Measurements from ENCODE around the gene MAP3K2. TPM values are rescaled to one million over a fixed set of nuclear protein-coding genes. Genes with fewer than 3 reads are reported as not detected.

The MAP3K2 gene
- total and polyA plus RNA-seq, 2 donors = 16.5 to 31.3 TPM

DNA sequence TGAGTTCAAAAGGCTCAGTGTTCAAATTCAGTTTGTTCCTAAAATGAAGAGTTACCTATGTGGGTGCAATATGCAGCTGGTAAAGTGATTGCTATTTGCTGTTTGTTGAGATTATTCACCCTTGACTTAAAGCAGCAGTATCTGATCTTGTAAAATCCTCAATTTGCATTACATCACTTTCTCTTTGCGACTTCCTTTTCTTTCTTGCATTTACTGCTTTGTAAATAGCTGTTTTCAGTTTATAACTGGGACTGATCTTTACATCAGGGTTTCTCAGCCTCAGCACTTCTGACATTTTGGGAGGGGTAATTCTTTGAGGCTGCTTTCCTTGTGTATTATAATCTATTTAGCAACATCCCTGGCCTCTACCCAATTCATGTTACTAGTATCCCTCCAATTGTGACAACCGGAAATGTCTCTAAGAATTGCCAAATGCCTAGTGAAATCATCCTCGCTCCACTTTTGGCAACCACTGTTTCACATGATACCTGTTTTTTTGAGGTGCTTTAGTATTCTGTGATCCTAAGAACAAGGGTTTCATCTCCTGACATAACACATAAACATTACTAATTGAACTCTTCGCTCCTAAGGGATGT is 81.7 kb downstream of the MAP3K2 start:
- no peaks in the 10 kb centered on the region for H3K27me3 ChIP-seq (ENCODE audit: control insufficient read depth in 2 of 2, insufficient read depth in 1 of 2, low read length in 1 of 2)
- no peaks in the 10 kb centered on the region for H3K9me3 ChIP-seq (ENCODE audit: control insufficient read depth in 2 of 2, insufficient read depth in 1 of 2, low read length in 1 of 2)
- H3K27ac ChIP-seq (ENCODE audit: low read depth in 1 of 2, low read length in 1 of 2) = no peak overlapping the region
- peaks cover 29 to 46% of the 10 kb centered on the region in 2 donors for H3K36me3 ChIP-seq (ENCODE audit: control insufficient read depth in 2 of 2, insufficient read depth in 2 of 2, low read length in 1 of 2)
- H3K4me3 ChIP-seq (ENCODE audit: low read length in 2 of 2) = no peak overlapping the region
- H3K4me1 ChIP-seq (ENCODE audit: control insufficient read depth in 2 of 2, insufficient read depth in 2 of 2, low read length in 2 of 2) = no peaks in the 10 kb centered on the region
- DNase-seq (ENCODE audit: low read depth in 6 of 9, low spot score in 9 of 9) = no peak
- 92% methylated on average over 4 of the region's 4 CpGs for WGBS

GRCh38 chr2:127302168-127302567 is 85.6 kb downstream of the MAP3K2 start:
- H3K4me1 ChIP-seq (ENCODE audit: control insufficient read depth in 2 of 2, insufficient read depth in 2 of 2, low read length in 2 of 2) = no peaks in the 10 kb centered on the region
- DNase-seq (ENCODE audit: low read depth in 6 of 9, low spot score in 9 of 9) = no peak
- no peaks in the 10 kb centered on the region for H3K9me3 ChIP-seq (ENCODE audit: control insufficient read depth in 2 of 2, insufficient read depth in 1 of 2, low read length in 1 of 2)
- no peak overlapping the region for H3K4me3 ChIP-seq (ENCODE audit: low read length in 2 of 2)
- 98% methylated on average over 1 of the region's 1 CpG for WGBS
- peaks cover 7 to 19% of the 10 kb centered on the region in 2 donors for H3K36me3 ChIP-seq (ENCODE audit: control insufficient read depth in 2 of 2, insufficient read depth in 2 of 2, low read length in 1 of 2)
- no peak overlapping the region for H3K27ac ChIP-seq (ENCODE audit: low read depth in 1 of 2, low read length in 1 of 2)
- no peaks in the 10 kb centered on the region for H3K27me3 ChIP-seq (ENCODE audit: control insufficient read depth in 2 of 2, insufficient read depth in 1 of 2, low read length in 1 of 2)

DNA sequence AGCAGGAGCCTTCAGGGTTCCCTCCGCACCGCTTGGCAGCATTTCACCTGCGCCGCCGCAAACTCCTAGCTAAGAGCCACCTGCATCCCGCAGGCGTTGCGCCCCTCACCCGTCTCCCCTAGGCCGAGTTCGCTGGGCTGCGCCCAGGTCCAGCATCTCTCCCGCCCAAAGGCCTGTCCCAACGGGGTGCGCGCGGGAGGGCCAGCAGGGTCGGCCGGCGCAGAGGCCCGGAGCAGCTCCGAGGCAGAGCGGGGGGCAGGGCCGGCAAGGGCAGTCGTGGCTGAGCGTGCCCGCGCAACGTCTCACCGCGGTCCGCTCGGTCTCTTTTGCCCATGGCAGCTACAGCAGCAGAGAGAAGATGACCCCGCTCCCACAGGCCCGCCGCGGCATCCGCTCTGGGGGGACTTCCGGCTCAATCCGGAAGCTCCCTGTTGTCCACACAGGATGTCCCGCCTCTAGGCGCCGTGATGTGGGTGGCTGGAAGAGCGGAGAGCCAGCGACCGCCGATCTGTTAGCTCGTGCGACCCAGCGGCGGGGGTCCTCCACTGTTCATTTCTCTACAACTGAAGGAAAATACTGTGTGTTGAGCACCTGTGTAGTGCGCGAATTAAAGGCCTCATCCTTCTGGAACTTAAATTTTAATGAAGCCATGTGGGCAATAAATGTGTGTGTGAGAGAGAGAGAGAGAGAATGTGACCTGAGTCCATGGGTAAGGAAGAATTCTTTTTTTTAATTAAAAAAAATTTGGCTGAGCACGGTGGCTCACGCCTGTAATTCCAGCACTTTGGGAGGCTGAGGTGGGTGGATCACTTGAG is 93.8 kb downstream of the MAP3K2 start, which contains the start of gene ERCC3:
TSS of gene ERCC3 (minus strand) at position 397 of the 815 bp plus-strand sequence. CDS start at position 334, 63 bp downstream.
- DNase-seq (ENCODE audit: low read depth in 6 of 9, low spot score in 9 of 9) = peak; percentile 56 to 91 (median 77)
- Histone ChIP-seq H3K4me1 (ENCODE audit: control insufficient read depth in 2 of 2, insufficient read depth in 2 of 2, low read length in 2 of 2) (peaks cover 9 to 10% of the 10 kb centered on the region in 2 donors), H3K4me3 (ENCODE audit: low read length in 2 of 2) (peak within 1 kb of the TSS; percentile 81 to 89), H3K27ac (ENCODE audit: low read depth in 1 of 2, low read length in 1 of 2) (peak within 1 kb of the TSS; percentile 68 to 77), H3K9me3 (ENCODE audit: control insufficient read depth in 2 of 2, insufficient read depth in 1 of 2, low read length in 1 of 2) (no peaks in the 10 kb centered on the region), H3K36me3 (ENCODE audit: control insufficient read depth in 2 of 2, insufficient read depth in 2 of 2, low read length in 1 of 2) (peaks cover 34 to 36% of the 10 kb centered on the region in 2 donors), H3K27me3 (ENCODE audit: control insufficient read depth in 2 of 2, insufficient read depth in 1 of 2, low read length in 1 of 2) (no peaks in the 10 kb centered on the region)
- WGBS = under 1% methylated on average over 55 of the region's 55 CpGs

DNA sequence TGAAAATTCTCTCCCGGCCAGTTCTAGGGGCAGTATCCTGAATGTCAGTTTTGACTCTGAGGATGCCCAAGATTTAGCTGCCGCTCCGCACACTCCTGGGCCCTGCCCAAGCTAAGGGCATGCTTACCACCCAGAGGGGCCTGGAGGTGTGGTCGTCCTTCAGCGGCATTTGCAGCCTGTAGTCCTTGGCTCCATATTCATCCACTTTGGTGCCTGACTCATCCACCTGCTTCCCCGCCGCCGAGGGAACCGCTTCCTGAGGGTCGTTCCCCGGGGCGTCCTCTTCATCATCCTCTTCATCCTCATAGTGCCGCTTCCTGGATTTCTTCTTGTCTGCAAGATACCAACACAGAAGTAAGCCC is 94.4 kb downstream of the MAP3K2 start:
- DNase-seq (ENCODE audit: low read depth in 6 of 9, low spot score in 9 of 9) = peak in 1 of 9 donors; percentile 1
- Histone ChIP-seq H3K27ac (ENCODE audit: low read depth in 1 of 2, low read length in 1 of 2) (peak overlapping the region in 1 of 2 donors; percentile 77), H3K27me3 (ENCODE audit: control insufficient read depth in 2 of 2, insufficient read depth in 1 of 2, low read length in 1 of 2) (no peaks in the 10 kb centered on the region), H3K9me3 (ENCODE audit: control insufficient read depth in 2 of 2, insufficient read depth in 1 of 2, low read length in 1 of 2) (no peaks in the 10 kb centered on the region), H3K36me3 (ENCODE audit: control insufficient read depth in 2 of 2, insufficient read depth in 2 of 2, low read length in 1 of 2) (peaks cover 40 to 42% of the 10 kb centered on the region in 2 donors), H3K4me1 (ENCODE audit: control insufficient read depth in 2 of 2, insufficient read depth in 2 of 2, low read length in 2 of 2) (peaks cover 9 to 10% of the 10 kb centered on the region in 2 donors), H3K4me3 (ENCODE audit: low read length in 2 of 2) (peak overlapping the region; percentile 81 to 89)
- WGBS = 26% methylated on average over 13 of the region's 13 CpGs

- Histone ChIP-seq H3K4me1 (ENCODE audit: control insufficient read depth in 2 of 2, insufficient read depth in 2 of 2, low read length in 2 of 2) (peaks cover 3 to 7% of the 10 kb centered on the region in 2 donors), H3K36me3 (ENCODE audit: control insufficient read depth in 2 of 2, insufficient read depth in 2 of 2, low read length in 1 of 2) (peaks cover 88 to 91% of the 10 kb centered on the region in 2 donors), H3K27ac (ENCODE audit: low read depth in 1 of 2, low read length in 1 of 2) (no peak overlapping the region), H3K9me3 (ENCODE audit: control insufficient read depth in 2 of 2, insufficient read depth in 1 of 2, low read length in 1 of 2) (peaks cover 0 to 3% of the 10 kb centered on the region in 2 donors), H3K27me3 (ENCODE audit: control insufficient read depth in 2 of 2, insufficient read depth in 1 of 2, low read length in 1 of 2) (no peaks in the 10 kb centered on the region), H3K4me3 (ENCODE audit: low read length in 2 of 2) (no peak overlapping the region)
- WGBS = 98% methylated on average over 3 of the region's 3 CpGs
- DNase-seq (ENCODE audit: low read depth in 6 of 9, low spot score in 9 of 9) = no peak
These were observed 99.5 kb downstream of the MAP3K2 start for GRCh38 chr2:127288274-127288673.

GRCh38 chr2:127283275-127283674 is 104.5 kb downstream of the MAP3K2 start:
- Histone ChIP-seq H3K36me3 (ENCODE audit: control insufficient read depth in 2 of 2, insufficient read depth in 2 of 2, low read length in 1 of 2) (peaks cover 91 to 92% of the 10 kb centered on the region in 2 donors), H3K27ac (ENCODE audit: low read depth in 1 of 2, low read length in 1 of 2) (no peak overlapping the region), H3K4me1 (ENCODE audit: control insufficient read depth in 2 of 2, insufficient read depth in 2 of 2, low read length in 2 of 2) (no peaks in the 10 kb centered on the region), H3K4me3 (ENCODE audit: low read length in 2 of 2) (no peak overlapping the region), H3K9me3 (ENCODE audit: control insufficient read depth in 2 of 2, insufficient read depth in 1 of 2, low read length in 1 of 2) (peaks cover 0 to 3% of the 10 kb centered on the region in 2 donors), H3K27me3 (ENCODE audit: control insufficient read depth in 2 of 2, insufficient read depth in 1 of 2, low read length in 1 of 2) (no peaks in the 10 kb centered on the region)
- 100% methylated on average over 2 of the region's 2 CpGs for WGBS
- DNase-seq (ENCODE audit: low read depth in 6 of 9, low spot score in 9 of 9) = no peak

DNA sequence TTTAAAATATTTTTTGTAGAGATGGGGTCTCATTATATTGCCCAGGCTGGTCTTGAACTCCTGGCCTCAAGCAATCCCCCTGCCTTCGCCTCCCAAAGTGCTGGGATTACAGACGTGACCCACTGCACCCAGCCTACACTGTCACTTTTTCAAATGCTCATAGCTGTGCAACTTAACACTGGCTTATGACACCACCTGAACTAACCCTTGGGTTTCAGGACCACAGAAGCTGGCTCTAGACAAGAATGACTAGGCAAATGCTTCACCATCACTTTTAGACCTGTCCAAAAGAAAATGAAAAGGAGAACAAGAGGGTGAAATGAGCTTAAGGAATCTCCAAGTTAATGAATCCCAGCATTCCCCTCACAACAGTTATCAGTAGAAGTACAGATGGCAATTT is 107.1 kb downstream of the MAP3K2 start:
- H3K4me3 ChIP-seq (ENCODE audit: low read length in 2 of 2) = no peak overlapping the region
- peaks cover 0 to 3% of the 10 kb centered on the region in 2 donors for H3K9me3 ChIP-seq (ENCODE audit: control insufficient read depth in 2 of 2, insufficient read depth in 1 of 2, low read length in 1 of 2)
- no peak overlapping the region for H3K27ac ChIP-seq (ENCODE audit: low read depth in 1 of 2, low read length in 1 of 2)
- no peaks in the 10 kb centered on the region for H3K27me3 ChIP-seq (ENCODE audit: control insufficient read depth in 2 of 2, insufficient read depth in 1 of 2, low read length in 1 of 2)
- 98% methylated on average over 2 of the region's 2 CpGs for WGBS
- no peaks in the 10 kb centered on the region for H3K4me1 ChIP-seq (ENCODE audit: control insufficient read depth in 2 of 2, insufficient read depth in 2 of 2, low read length in 2 of 2)
- H3K36me3 ChIP-seq (ENCODE audit: control insufficient read depth in 2 of 2, insufficient read depth in 2 of 2, low read length in 1 of 2) = peaks cover 78 to 91% of the 10 kb centered on the region in 2 donors
- DNase-seq (ENCODE audit: low read depth in 6 of 9, low spot score in 9 of 9) = no peak

- Histone ChIP-seq H3K9me3 (ENCODE audit: control insufficient read depth in 2 of 2, insufficient read depth in 1 of 2, low read length in 1 of 2) (peaks cover 0 to 3% of the 10 kb centered on the region in 2 donors), H3K4me3 (ENCODE audit: low read length in 2 of 2) (no peak overlapping the region), H3K4me1 (ENCODE audit: control insufficient read depth in 2 of 2, insufficient read depth in 2 of 2, low read length in 2 of 2) (no peaks in the 10 kb centered on the region), H3K27ac (ENCODE audit: low read depth in 1 of 2, low read length in 1 of 2) (no peak overlapping the region), H3K27me3 (ENCODE audit: control insufficient read depth in 2 of 2, insufficient read depth in 1 of 2, low read length in 1 of 2) (no peaks in the 10 kb centered on the region), H3K36me3 (ENCODE audit: control insufficient read depth in 2 of 2, insufficient read depth in 2 of 2, low read length in 1 of 2) (peaks cover 80 to 92% of the 10 kb centered on the region in 2 donors)
- DNase-seq (ENCODE audit: low read depth in 6 of 9, low spot score in 9 of 9) = no peak
- 98% methylated on average over 5 of the region's 5 CpGs for WGBS
These were observed 108.0 kb downstream of the MAP3K2 start for GRCh38 chr2:127279781-127280180.

GRCh38 chr2:127278959-127279358 is 108.8 kb downstream of the MAP3K2 start:
- H3K9me3 ChIP-seq (ENCODE audit: control insufficient read depth in 2 of 2, insufficient read depth in 1 of 2, low read length in 1 of 2) = no peaks in the 10 kb centered on the region
- peaks cover 78 to 90% of the 10 kb centered on the region in 2 donors for H3K36me3 ChIP-seq (ENCODE audit: control insufficient read depth in 2 of 2, insufficient read depth in 2 of 2, low read length in 1 of 2)
- 96% methylated on average over 3 of the region's 3 CpGs for WGBS
- no peak overlapping the region for H3K27ac ChIP-seq (ENCODE audit: low read depth in 1 of 2, low read length in 1 of 2)
- no peak overlapping the region for H3K4me3 ChIP-seq (ENCODE audit: low read length in 2 of 2)
- H3K4me1 ChIP-seq (ENCODE audit: control insufficient read depth in 2 of 2, insufficient read depth in 2 of 2, low read length in 2 of 2) = no peaks in the 10 kb centered on the region
- no peaks in the 10 kb centered on the region for H3K27me3 ChIP-seq (ENCODE audit: control insufficient read depth in 2 of 2, insufficient read depth in 1 of 2, low read length in 1 of 2)
- no peak for DNase-seq (ENCODE audit: low read depth in 6 of 9, low spot score in 9 of 9)
